HG02973 (cell line): Measurements from ENCODE around the gene ZFYVE28.

Experiments
- ATAC-seq: cut with Tn5 transposase; IDR thresholded peaks from one replicate; pipeline ENCODE4 v1.9.1; 2021; ENCODE audit warnings: moderate library complexity; ENCODE audit not compliant: unreplicated experiment

Gene ZFYVE28

DNA sequence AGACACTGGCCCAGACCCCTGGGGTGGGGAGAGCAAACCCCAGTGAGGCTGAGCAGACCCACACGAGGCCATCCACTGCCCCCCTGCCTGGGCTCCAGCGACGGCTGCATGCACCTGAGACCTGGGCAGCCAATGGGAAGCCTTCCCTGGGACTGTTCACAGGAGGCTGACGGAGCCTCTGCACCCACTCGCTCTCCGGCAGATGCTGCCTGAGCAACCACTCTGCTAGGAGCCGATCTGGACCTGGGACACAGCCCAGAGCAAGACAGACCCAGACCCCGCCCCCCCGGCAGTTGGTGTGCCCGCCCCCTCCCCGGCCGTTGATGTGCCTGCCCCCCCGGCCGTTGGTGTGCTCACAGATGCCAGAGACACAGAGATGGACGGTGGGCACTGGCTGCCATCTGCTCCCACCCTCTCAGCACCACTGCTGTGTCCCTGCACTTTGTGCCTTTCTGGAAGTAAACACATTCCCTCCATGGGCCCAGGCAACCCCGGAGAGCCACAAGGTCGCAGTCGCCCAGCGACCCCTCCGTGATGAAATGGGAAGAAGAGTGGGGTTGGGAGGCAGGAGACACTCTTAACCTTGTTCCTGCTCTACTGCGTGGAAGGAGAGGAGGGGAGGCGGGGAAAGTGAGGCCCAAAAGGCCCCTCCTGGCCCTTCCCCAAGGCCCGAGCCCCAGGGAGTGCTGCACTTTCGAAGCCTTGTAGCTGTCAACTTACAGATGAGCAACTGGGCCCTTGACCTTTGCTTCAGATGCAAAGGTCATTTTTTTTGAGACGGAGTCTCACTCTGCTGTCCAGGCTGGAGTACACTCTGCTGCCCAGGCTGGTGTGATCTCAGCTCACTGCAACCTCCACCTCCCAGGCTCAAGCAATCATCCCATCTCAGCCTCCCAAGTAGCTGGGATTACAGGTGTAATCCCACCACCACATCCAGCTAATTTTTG is 62.0 kb downstream of the ZFYVE28 start:
- ATAC-seq, result no peak

GRCh38 chr4:2354760-2355159 is 63.7 kb downstream of the ZFYVE28 start:
- ATAC-seq, result no peak

GRCh38 chr4:2354118-2354517 is 64.3 kb downstream of the ZFYVE28 start:
- ATAC-seq, result no peak

GRCh38 chr4:2353222-2354107 is 65.0 kb downstream of the ZFYVE28 start:
- no peak for ATAC-seq

GRCh38 chr4:2352729-2353221 is 65.7 kb downstream of the ZFYVE28 start:
- ATAC-seq, result no peak

DNA sequence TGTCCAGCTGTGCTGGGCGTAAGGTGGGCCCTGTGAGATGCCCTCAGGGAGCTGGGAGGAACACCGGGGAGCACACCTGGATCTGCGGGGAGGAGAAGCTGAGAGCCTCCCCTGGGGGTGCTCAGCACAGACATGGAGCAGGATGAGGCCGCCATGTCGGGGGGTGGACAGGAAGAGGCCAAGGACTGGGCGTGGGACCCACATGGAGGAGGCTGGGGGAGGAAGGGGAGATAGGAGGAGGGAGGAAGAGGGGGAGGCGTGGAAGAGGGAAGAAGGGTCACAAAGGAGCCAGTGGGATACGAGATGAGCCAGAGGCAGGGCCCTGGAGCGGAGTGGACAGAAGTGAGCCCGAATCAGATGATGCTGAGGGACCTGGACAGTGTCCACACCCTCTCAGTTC is 66.3 kb downstream of the ZFYVE28 start:
- no peak for ATAC-seq

DNA sequence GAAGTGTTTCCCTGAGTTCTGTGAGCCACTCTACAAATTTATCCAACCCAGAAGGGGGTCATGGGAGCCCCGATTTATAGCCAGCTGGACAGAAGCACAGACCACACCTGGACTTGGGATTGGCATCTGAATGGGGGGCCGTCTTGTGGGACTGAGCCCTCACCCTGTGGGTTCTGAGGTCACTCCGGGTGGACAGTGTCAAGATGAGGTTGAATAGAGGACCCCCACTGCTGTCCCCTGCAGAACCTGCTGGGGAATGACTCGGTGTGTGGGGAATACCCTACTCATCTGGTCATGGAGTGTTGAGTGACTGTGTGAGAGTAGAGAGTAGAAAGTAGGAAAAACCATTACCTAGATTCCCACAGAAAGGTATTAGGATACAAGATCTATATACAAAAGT is 67.5 kb downstream of the ZFYVE28 start:
- ATAC-seq, result no peak

- ATAC-seq, result no peak
Observed at GRCh38 chr4:2348786-2349185, 69.7 kb downstream of the ZFYVE28 start.

GRCh38 chr4:2347190-2347589 is 71.3 kb downstream of the ZFYVE28 start:
- ATAC-seq, result no peak

DNA sequence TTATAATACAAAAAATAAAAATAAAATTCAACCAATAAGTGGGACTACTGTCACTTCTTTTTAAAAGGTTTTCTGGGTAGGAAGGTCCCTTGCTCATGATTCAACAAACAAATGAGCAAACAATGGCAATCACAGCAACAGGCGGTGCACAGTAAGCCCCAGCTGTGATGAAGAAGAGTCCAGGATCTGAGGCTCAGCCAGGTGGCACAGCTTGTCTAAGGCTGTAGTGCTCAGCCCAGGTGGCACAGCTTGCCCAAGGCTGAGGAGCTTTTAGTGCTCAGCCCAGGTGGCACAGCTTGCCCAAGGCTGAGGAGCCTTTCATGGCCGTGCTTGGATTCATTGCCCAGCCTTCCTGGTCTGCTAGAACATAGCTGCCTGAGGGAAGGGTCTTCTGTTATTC is 75.0 kb downstream of the ZFYVE28 start:
- no peak for ATAC-seq

GRCh38 chr4:2341911-2342652 is 76.4 kb downstream of the ZFYVE28 start:
- ATAC-seq, result no peak

GRCh38 chr4:2341261-2341841 is 77.1 kb downstream of the ZFYVE28 start:
- no peak for ATAC-seq

- no peak for ATAC-seq
Observed at GRCh38 chr4:2340272-2341061, 78.0 kb downstream of the ZFYVE28 start.

DNA sequence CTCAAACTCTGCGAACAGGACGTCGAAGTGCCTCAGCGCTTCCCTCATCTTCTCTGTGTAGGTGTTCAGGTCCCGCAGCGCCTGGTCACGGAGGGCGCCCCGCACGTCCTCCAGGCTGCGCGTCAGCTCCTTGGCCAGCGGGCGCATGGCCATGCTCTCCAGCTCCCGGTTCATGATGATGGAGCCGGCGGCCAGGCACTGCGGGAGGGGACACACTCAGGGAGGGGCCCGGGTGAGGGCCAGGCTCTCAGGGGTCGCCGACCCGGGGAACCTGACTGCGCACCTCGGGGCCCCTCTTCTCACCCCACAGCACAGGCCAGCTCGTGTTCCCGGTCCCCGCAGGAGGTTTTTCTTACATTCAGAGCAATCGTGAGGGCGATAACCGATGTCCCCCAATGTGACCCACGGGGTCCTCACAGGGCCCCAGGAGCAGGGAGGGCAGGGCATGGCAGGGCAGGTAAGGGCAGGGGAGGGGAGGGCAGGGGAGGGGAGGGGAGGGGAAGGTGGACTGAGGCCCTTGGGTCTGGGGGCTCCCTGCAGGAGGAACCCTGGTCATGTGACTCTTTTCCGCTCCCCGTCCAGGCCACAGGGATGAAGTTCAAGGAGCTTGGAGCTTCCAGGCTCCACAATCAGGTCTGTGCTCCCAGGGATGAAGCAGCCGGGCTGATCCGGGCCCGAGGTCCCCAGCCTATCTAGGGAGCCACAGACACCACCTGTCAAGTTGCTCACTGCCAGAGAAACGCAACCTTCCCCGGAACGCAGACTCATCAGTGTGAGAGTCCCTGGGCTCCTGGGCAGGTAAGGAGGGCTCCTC is 78.8 kb downstream of the ZFYVE28 start:
- no peak for ATAC-seq

DNA sequence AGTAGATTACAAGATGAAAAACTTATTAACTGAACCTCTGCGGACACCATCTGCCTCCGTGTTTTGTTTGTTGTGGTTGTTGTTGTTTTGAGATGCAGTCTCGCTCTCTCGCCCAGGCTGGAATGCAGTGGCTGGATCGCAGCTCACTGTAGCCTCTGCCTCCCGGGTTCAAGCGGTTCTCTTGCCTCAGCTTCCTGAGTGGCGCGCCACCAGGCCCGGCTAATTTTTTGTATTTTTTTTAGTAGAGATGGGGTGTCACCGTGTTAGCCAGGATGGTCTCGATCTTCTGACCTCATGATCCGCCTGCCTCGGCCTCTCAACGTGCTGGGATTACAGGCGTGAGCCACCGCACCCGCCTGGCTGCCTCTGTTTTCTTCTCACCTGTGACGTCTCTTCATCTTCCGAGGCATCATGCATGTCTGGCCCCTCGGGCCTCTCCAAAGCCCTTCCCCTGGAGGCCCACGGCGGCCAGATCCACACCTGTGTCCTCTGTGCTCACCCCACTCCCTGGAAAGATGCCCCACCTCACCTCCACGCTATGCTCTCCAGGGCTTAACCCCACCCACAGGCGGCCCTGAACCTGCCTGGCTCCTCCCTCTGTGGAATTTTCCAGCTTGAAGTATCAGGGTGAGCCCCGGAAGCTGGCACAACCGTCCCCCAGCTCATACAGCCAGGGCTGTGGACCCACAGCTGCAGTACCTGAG is 79.5 kb downstream of the ZFYVE28 start:
- ATAC-seq, result no peak

GRCh38 chr4:2337896-2338295 is 80.5 kb downstream of the ZFYVE28 start:
- ATAC-seq, result no peak

DNA sequence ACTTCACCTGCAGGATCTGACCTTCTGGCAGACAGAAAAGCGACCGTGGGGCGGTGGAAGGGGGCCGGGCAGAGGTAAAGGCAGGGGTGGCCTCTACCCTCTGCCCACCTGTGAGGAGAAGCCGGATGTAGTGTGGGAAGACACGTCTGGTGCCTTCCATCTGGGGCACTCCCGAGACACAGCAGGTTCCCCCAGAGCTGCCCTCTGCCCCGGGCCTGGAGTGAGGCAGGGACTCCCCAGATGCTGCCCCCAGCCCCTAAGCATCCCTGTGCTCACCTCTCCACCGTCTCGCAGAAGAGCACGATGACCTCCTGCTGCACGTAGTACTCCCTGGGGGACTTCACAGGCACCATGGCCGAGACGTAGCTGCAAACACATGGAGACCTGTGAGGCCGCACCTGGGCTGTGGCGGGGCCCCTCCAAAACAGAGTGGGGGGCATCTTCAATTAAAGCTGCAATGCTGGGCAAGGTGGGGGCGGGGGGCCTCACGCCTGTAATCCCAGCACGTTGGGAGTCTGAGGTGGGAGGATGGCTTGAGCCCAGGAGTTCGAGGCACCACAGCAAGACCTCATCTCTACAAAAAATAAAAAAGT is 81.2 kb downstream of the ZFYVE28 start:
- no peak for ATAC-seq

GRCh38 chr4:2336659-2337058 is 81.8 kb downstream of the ZFYVE28 start:
- no peak for ATAC-seq
